HG03060 (cell line): Measurements from ENCODE around the gene SSH2.
"Not testable (repeated sequence)": the region's sequence is repeated elsewhere in the genome, so short reads cannot be mapped to it uniquely, and the experiment has no call there.

Experiments
- ATAC-seq: cut with Tn5 transposase; IDR thresholded peaks from one replicate; pipeline ENCODE4 v1.9.1; 2021; ENCODE audit warnings: low read depth, moderate number of reproducible peaks; ENCODE audit not compliant: unreplicated experiment

The SSH2 gene

DNA sequence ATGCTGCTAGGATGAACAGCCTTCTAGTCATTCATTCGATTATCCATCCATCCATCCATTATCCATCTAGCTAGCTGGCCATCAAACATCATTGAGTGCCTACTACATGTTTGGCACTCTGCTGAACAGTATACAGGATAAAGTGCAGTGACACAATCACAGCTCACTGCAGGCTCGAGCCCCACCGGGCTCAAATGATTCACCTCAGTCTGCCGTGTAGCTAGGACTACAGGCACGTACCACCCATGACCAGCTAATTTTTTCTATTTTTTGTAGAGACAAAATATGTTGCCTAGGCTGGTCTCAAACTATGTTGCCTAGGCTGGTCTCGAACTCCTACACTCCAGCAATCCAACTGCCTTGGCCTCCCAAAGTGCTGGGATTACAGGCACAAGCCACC lies 50.0 kb downstream of the SSH2 start:
- ATAC-seq, result no peak

DNA sequence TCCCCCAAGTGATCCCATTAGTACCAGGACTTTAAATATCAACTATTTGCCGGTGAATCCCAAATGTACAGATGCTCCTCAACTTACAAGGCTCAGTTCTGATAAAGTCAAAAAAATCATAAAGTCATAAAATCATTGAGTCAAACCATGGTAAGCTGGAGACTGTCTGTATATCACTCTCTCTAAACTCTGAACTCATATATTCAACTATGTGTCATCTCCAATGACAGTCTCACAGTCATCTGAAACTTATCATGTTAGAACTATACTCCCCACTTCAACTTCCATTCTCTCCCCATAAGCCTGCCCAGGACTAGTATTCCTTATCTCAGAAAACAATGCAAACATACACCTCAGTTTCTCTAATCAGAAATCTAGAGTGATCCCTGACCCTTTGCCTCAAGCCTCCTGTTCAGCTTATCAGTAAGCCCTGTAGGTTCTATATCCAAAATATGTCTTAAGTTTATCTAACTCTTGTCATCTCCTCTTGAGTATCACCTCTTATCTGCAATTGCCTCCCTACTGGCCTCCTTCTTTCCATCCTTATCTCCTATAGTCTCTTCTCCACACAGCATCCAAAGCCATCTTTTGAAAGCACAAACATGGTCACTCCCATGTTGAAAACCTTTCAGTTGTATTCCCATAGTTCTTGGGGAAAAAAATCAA lies 55.0 kb downstream of the SSH2 start:
- ATAC-seq, result no peak

DNA sequence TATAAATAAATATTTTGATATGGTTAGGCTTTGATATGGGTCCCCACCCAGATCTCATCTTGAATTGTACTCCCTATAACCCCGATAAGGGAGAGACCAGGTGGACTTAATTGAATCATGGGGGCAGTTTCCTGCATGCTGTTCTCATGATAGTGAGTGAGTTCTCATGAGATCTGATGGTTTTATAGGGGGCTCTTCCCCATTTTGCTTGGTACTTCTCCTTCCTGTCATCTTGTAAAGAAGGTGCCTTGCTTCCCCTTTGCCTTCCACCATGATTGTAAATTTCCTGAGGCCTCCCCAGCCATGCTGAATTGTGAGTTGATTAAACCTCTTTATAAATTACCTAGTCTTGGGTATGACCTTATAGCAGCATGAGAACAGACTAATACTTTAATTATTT lies 55.7 kb downstream of the SSH2 start:
- ATAC-seq, result not testable (repeated sequence)

DNA sequence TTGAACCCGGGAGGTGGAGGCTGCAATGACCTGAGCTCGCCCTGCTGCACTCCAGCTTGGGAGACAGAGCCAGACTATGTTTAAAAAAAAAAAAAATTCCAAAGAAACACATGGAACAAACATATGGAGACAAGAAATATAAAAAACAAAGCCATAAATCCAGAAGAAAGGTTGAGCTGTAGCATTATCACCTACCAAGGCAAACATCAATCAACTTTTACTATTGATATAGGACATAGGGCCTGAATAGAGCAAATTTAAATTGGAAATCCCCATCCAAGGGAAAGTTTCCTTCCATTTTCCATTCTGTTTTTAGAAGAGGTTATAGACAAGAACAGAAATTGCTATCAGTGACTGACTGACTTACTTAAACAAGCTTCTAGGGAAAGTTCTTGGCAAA lies 56.6 kb downstream of the SSH2 start:
- no peak for ATAC-seq

DNA sequence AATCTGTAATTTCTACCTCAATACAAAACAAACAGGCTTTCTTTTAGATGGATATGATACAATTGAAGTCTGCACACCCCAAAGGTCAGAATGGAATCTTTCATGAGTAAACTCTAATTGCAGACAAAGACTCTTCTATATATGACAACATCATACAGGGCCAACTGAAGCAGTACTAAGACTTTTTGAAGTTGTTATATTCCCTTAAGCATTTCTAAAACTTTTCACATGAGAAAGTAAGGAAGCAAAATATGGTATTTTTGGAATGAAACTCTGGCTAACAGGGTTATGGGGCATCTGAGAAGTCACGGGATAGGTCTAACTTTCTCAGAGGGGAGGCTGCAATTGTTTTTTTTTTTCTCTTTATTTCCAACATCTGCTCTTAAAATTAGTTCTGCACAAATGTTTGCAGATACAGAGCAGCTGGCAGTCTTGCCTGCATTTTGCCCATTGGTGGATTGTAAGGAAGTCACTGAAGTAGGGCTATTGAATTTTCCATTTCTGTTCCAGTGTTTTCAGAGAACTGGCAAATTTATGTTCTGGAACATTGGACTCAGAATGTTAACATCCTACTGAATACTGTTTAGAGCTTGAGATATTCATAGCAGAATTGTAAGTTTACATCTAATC lies 59.1 kb downstream of the SSH2 start:
- no peak for ATAC-seq

DNA sequence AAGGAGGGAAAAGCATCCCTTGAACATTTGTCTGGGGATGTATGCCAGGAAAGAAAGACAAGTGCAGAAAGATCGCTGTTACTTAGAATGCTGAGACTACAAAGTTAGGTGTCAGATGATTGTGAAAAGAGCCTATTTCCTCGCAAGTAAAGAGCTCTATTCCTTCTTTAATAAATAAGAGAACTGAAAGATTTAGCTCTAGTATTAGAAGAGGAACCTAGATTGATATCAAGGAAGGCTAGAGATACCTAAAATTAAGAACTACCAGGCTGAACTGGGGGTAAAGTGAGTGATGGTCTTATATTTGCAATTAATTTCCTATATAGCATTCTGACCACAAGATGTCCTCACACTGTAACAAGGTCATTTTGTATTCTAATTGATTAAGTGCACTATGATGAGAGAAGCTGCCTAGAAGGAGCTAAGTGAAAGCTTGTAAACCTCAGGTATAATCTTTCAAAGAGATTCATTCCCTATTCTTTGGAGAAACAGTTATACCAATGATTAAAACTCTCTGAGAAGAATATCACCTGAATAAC lies 62.3 kb downstream of the SSH2 start:
- ATAC-seq, result no peak

DNA sequence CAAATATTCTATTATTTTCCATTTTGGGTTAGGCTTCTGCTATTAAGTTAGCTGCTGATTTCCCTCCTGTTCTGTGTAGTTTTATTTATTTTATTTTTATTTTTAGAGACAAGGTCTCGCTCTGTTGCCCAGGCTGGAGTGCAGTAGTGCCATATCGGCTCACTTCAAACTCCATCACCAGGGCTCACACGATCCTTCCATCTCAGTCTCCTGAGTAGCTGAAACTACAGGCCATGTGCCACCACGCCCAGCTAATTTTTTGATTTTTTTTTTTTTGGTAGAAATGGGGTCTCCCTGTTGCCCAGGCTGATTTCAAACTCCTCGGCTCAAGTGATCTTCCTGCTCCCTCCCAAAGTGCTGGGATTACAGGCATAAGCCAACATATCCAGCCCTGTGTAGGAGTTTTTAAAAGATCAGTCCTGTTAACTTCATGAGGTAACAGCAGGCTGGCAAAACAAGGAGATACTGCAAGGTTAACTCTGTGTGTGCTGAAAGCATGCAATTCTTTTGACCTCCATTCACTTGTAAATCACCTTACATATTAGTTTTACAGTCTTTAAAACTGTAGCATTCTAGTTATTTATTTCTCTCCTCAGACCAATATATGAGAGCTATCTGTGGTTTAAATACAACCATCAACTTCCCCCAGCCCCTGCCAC lies 63.2 kb downstream of the SSH2 start:
- ATAC-seq, result no peak

DNA sequence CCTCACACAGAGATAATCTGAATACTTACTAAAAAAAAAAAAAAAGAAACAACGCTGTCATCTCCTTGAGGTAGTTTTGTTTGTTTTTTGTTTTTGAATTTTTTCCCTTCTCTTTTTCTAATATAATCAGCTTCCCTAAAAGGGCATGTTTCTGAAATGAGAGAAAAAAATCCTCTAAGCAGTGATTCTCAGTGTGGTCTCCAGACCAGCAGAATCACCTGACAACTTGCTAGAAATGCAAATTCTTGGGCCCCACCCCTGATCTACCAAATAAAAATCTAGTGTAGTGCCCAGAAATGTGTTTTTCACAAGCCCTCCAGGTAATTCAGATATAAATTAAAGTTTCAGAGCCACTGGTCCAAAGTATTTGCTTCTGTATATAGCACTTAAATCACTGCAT lies 65.4 kb downstream of the SSH2 start:
- ATAC-seq, result no peak

DNA sequence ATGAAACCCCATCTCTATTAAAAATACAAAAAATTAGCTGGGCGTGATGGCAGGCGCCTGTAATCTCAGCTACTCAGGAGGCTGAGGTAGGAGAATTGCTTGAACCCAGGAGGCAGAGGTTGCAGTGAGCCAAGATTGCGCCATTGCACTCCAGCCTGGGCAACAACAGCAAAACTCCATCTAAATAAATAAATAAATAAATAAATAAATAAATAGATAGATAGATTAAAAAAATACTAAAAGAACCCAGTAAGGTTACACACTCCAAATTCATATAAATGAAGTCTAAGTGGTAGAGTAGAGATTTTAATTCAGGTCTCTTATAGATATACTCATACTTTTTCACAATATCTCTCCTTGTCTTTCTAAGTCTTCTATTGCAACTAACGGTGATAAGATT lies 65.9 kb downstream of the SSH2 start:
- ATAC-seq, result not testable (repeated sequence)

DNA sequence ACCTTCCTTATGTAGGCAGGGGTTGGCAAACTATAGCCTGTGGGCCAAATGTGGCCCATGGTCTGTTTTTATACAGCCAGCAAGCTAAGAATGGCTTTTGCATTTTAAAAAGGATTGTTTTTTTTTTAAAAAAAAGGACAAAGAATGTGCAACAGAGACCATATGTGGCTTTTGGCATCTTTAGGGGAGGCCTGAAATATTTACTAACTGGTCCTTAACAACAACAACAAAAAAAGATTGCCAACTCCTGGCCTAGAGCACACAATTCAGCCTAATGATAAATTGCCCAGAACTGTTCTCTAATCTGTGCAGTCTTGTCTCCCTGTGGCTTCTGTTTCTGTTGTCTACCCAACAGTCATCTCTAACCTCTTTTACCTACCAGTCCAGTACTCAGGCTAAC lies 67.1 kb downstream of the SSH2 start:
- ATAC-seq, result no peak

DNA sequence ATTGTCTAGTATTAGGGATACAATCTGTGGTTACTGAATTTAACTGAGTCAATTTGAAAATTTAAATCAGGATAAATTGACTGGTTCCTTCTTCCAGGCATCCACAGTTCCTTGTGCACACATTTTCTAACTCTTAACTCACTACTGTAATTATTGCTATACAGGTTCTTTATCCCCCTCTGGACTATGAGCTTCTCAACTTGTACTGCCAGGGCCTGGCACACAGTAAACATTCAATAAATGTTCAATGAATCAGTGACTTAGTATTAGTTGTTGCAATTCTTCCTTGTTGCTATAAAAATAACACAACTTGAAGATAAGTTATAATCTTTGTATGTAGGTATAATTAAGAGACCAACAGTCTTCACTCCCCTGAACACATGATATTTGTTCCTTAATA lies 67.9 kb downstream of the SSH2 start:
- ATAC-seq, result no peak

DNA sequence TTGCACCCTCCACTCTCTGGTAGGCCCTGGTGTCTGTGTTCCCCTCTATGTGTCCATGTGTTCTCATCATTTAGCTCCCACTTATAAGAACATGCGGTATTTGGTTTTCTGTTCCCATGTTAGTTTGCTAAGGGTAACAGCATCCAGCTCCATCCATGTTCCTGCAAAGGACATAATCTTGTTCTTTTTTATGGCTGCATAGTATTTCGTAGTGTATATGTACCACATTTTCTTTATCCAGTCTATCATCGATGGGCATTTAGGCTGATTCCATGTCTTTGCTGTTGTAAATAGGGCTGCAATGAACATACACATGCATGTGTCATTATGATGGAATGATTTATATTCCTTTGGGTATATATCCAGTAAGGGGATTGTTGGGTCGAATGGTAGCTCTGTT lies 70.6 kb downstream of the SSH2 start:
- not testable (repeated sequence) for ATAC-seq

DNA sequence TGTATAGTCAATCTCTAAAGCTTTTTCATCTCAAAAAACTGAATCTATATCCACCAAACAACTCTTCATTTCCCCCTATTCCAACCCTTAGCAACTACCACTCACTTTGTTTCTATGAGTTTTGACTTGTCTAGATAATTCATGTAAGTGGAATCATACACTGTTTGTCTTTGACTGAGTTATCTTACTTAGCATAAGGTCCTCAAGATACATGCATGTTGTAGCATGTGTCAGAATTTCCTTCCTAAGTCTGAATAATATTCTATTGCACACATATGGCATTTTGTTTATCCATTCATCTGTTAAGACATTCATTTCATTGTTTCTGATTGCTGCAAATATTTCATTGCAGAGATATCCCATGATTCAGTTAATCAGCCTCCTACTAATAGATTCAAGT lies 72.2 kb downstream of the SSH2 start:
- no peak for ATAC-seq

DNA sequence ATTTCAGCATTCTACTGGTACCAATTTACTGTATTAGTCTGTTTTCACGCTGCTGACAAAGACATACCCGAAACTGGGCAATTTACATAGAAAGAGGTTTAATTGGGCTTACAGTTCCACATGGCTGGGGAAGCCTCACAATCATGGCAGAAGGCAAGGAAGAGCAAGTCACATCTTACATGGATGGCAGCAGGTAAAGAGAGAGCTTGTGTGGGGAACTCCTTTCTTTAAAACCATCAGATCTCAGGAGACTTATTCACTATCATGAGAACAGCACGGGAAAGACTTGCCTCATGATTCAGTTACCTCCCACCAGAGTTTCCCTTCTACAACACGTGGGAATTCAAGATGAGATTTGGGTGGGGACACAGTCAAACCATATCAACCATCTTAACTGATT lies 72.9 kb downstream of the SSH2 start:
- ATAC-seq, result not testable (repeated sequence)

DNA sequence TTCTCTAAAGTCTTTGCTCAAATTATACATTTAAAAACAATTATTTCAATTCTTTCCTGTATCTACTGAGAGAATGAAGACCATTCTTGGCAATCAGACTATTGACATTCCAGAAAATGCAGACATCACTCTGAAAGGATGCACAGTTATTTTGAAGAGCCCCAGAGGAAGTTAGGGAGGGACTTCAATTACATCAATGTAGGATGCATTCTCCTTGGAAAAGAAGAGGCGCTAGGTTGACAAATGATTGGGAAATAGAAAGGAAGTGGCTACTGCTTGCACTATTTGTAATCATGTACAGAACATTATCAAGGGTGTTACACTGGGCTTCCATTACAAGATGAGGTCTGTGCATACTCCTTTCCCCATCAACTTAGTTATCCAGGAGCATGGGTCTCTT lies 74.3 kb downstream of the SSH2 start:
- no peak for ATAC-seq

DNA sequence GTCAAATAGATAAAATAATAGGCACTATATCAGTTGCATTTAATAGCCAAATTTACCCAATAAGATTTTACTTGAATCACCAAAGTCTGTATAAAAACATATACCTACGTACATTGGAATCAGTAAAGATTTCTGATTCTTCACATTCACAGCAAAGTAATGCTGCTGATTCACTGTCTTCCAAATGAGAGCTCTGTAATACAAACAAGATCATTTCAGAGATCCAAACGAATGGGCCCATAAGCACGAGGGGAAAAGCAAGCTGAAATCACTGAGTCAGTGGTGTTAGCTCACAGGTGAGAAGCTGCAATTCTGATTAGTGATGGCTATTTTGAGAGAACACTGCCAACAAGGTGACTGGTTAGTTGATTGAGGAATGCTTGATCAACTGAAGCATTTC lies 81.3 kb downstream of the SSH2 start:
- no peak for ATAC-seq

DNA sequence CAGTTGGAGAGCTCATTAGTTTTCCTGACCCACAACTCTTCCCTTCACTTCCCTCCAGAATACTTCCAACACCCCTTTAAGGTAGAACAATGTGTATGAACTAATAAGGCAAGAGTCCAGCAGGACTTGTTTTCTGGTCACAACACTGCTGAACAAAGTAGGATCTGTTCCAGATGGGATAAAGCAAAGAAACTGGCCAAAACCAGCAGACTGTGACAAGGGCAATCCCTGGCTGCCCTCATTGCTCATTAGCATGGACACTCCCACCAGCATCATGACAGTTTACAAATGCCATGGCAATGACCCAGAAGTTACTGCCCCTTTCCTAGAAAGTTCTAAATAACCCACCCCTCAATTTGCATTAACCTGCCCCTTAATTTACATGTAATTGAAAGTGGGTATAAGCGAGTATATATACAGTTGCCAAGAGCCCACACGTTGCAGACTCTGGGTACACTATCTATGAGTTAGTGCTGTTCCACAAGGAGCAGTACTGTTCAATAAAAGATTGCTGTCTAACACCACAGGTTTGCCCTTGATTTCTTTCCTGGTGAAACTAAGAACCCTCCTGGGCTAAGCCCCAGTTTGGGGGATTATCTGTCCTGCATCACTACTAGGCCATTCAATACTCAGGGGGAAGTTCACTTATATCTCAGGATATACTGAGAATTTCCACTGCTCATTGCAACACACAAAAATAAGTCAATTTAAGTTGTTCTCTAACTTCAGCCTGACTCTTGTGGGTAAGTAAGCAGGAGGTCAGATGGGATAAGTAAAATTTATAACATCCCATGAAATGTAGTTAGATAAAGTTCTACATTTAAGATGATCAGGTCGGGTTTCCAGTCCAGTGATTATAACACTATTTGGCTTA lies 82.3 kb downstream of the SSH2 start:
- ATAC-seq, result no peak

DNA sequence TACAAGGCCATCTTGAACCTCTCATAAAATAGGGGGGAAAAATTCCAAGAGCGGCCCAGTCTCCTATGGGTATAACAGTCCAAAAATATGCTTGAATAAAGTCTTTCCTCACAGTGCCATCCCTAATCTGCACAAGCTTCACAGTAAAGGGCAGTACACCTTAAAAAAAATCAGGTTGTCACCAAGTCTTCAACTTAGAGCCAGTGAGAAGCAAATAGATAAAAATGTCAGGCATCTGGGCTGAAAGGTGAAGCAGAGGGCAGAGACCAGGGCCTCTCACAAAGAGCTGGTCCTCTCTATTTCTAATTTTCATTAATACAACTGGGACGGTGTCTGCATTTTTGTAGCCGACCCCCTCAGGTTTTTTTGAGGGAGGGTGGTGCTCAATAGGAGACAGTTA lies 82.9 kb downstream of the SSH2 start:
- no peak for ATAC-seq

DNA sequence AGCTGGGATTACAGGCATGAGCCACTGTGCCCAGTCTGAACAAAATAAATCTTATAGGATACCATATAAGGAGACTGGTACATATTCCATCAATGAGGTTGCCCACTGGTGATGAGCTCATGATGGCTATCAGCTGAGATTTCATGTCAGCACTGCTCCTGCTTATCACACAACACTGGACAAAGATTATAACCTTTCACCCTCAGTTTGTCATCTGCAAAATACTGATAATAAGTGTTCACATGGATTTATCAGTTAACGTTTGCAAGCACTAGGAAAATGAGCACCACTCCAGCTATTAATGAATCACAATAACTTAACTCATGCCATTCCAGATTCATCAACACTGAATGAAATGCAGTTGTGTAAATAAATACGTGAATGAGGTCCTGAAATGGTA lies 83.7 kb downstream of the SSH2 start:
- no peak for ATAC-seq

DNA sequence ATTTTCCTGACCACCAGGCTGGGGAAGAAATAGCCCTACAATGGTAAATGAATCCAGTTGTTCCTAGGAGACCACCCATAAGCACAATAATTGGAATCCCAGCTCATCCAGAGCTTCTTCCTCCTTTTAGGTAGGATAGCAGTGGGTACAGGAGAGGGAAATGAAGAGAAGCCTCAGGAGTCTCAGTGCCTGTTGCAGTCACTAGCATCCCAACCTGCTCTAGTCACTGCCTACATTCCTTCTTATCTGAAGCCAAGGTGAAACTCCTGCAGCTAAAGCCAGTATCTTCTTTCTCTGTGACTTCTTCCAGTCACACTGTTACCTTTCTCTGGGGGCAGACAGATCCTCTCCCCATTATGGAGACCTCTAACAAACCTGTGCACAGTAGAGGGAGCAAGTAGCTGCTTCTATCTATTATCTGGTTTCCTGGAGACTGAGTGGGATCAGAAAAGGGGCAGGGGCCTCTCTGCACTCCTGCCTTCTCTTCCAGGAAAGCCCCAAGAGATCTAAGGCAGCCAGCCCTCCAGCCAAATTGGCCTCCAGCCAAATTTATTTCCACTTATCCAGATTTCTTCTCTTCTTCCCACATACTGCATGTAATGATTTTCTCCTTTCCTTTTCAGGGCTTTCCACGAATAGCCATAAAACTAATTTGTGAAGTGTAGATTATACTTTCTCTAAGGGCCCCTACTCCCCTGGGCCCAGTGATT lies 85.5 kb downstream of the SSH2 start:
- no peak for ATAC-seq
